Common myeloid progenitor, CD34-positive (primary cell): Measurements from ENCODE around the gene PACRG.

Experiments used
- CTCF ChIA-PET: fragments of 350-600 bp; sonication (Branson Sonifier 250); formaldehyde crosslinking; loops from one replicate; lab custom pipeline; 2021; ENCODE audit warnings: antibody characterized with exemption; lab: Charles Lee
- POLR2A ChIA-PET: fragments of 350-600 bp; sonication (Branson Sonifier 250); formaldehyde crosslinking; loops from one replicate; lab custom pipeline; 2021; ENCODE audit warnings: antibody characterized with exemption; lab: Charles Lee
- DNase-seq, 3 donors: peaks; one replicate each; pipeline versions ENCODE4 v3.0.0 to v3.0.0-alpha.2; 2013
- H3K27ac ChIP-seq, 2 experiments: 1 replicate in 1 of 2; 2 replicates in 1 of 2; pipeline ENCODE4 v1.7.0; 2013; ENCODE audit warnings: inconsistent platforms in 2 of 2, low read length in 2 of 2, mild to moderate bottlenecking in 2 of 2, low read depth in 1 of 2, moderate library complexity in 1 of 2; ENCODE audit not compliant: severe bottlenecking in 2 of 2, insufficient read depth in 1 of 2, poor library complexity in 1 of 2
- H3K27me3 ChIP-seq, 5 experiments: replicated peaks in 2 of 5; 1 replicate in 3 of 5; 2 replicates in 2 of 5; pipeline versions ENCODE4 v1.6.1 to v1.7.0; 2013; ENCODE audit warnings: low read length in 4 of 5, mild to moderate bottlenecking in 2 of 5, moderate library complexity in 2 of 5, inconsistent platforms in 1 of 5; ENCODE audit not compliant: insufficient read depth in 5 of 5, control insufficient read depth in 4 of 5
- H3K36me3 ChIP-seq, 4 experiments: 1 replicate in 2 of 4; 2 replicates in 2 of 4; pipeline versions ENCODE4 v1.6.1 to v1.7.0; 2013; ENCODE audit warnings: low read length in 3 of 4, control low read depth in 1 of 4, mild to moderate bottlenecking in 1 of 4; ENCODE audit not compliant: control insufficient read depth in 4 of 4, insufficient read depth in 4 of 4
- H3K4me1 ChIP-seq, 4 experiments: 1 replicate in 3 of 4; 2 replicates in 1 of 4; pipeline versions ENCODE4 v1.6.1 to v1.7.1; 2013; ENCODE audit warnings: low read length in 3 of 4, mild to moderate bottlenecking in 3 of 4, control low read depth in 1 of 4, inconsistent platforms in 1 of 4, moderate library complexity in 1 of 4; ENCODE audit not compliant: control insufficient read depth in 4 of 4, insufficient read depth in 4 of 4; ENCODE audit errors: control extremely low read depth in 1 of 4
- H3K4me3 ChIP-seq, 7 experiments: 1 replicate in 4 of 7; 2 replicates in 3 of 7; pipeline versions ENCODE4 v1.5.1 to v1.7.0; 2013; ENCODE audit warnings: mild to moderate bottlenecking in 7 of 7, low read length in 6 of 7, moderate library complexity in 6 of 7, inconsistent platforms in 2 of 7, low read depth in 2 of 7, control low read depth in 1 of 7; ENCODE audit not compliant: insufficient read depth in 4 of 7, control insufficient read depth in 1 of 7; ENCODE audit errors: extremely low read depth in 1 of 7
- H3K9me3 ChIP-seq, 5 experiments: 1 replicate in 4 of 5; 2 replicates in 1 of 5; pipeline versions ENCODE4 v1.6.1 to v1.7.1; 2013; ENCODE audit warnings: low read length in 4 of 5, mild to moderate bottlenecking in 2 of 5, inconsistent platforms in 1 of 5, low read depth in 1 of 5, moderate library complexity in 1 of 5; ENCODE audit not compliant: control insufficient read depth in 4 of 5, insufficient read depth in 2 of 5; ENCODE audit errors: control extremely low read depth in 1 of 5
- WGBS: methylation state at CpG from one replicate; pipeline ENCODE4 v1.1.5; 2013; ENCODE audit not compliant: insufficient coverage; 5-methylcytosine and 5-hydroxymethylcytosine counted together

PACRG gene

GRCh38 chr6:163177892-163178420 lies 450.2 kb downstream of the PACRG start:
- POLR2A ChIA-PET = no interaction called here
- CTCF ChIA-PET = interaction anchor here (1.6 kb wide), 1 partner anchor 10 kb away, joined by 5 read pairs; no protein-coding TSS in a partner anchor
- Histone ChIP-seq H3K36me3 (no peaks in the 10 kb centered on the region), H3K9me3 (no peaks in the 10 kb centered on the region), H3K27me3 (peaks cover 0 to 2% (median under 1%) of the 10 kb centered on the region in 5 experiments), H3K4me3 (no peak overlapping the region), H3K4me1 (no peaks in the 10 kb centered on the region), H3K27ac (no peak overlapping the region)
- DNase-seq = no peak
- WGBS = 96% methylated on average over 9 of the region's 11 CpGs

- CTCF ChIA-PET = interaction anchor here (0.9 to 1.9 kb wide), 3 partner anchors 8 to 11 kb away, joined by 3 to 5 read pairs (median 5); no protein-coding TSS in a partner anchor
- POLR2A ChIA-PET = no interaction called here
Observed at GRCh38 chr6:163179061-163179460, 451.3 kb downstream of the PACRG start.

GRCh38 chr6:163179721-163180120 lies 451.9 kb downstream of the PACRG start:
- WGBS = 82% methylated on average over 7 of the region's 7 CpGs
- no peak overlapping the region for H3K4me3 ChIP-seq
- POLR2A ChIA-PET = no interaction called here

More at GRCh38 chr6:163179061-163179460, 451.3 kb downstream of the PACRG start:
- WGBS = 94% methylated on average over 7 of the region's 9 CpGs
- Histone ChIP-seq H3K9me3 (no peaks in the 10 kb centered on the region), H3K4me3 (no peak overlapping the region), H3K36me3 (no peaks in the 10 kb centered on the region), H3K4me1 (no peaks in the 10 kb centered on the region), H3K27me3 (peaks cover 0 to 4% (median 2%) of the 10 kb centered on the region in 5 experiments), H3K27ac (no peak overlapping the region)
- no peak for DNase-seq

GRCh38 chr6:163180874-163181541 lies 453.2 kb downstream of the PACRG start:
- H3K9me3 ChIP-seq = no peaks in the 10 kb centered on the region
- ChIA-PET POLR2A (no interaction called here), CTCF (interaction anchor here (0.8 to 1.5 kb wide), 3 partner anchors 10 to 773 kb away, joined by 3 to 6 read pairs (median 4); no protein-coding TSS in a partner anchor)
- H3K4me1 ChIP-seq = no peaks in the 10 kb centered on the region
- H3K4me3 ChIP-seq = no peak overlapping the region
- DNase-seq = peak; percentile 42 to 65 (median 64)
- no peaks in the 10 kb centered on the region for H3K36me3 ChIP-seq
- 50% methylated on average over 12 of the region's 17 CpGs for WGBS
- H3K27me3 ChIP-seq = peaks cover 0 to 4% (median 2%) of the 10 kb centered on the region in 5 experiments
- H3K27ac ChIP-seq = no peak overlapping the region

More at GRCh38 chr6:163179721-163180120, 451.9 kb downstream of the PACRG start:
- Histone ChIP-seq H3K36me3 (no peaks in the 10 kb centered on the region), H3K9me3 (no peaks in the 10 kb centered on the region), H3K27ac (no peak overlapping the region), H3K4me1 (no peaks in the 10 kb centered on the region), H3K27me3 (peaks cover 0 to 4% (median 2%) of the 10 kb centered on the region in 5 experiments)
- no peak for DNase-seq
- CTCF ChIA-PET = interaction anchor here (0.6 to 1.9 kb wide), 5 partner anchors 9 to 780 kb away, joined by 3 to 6 read pairs (median 3); no protein-coding TSS in a partner anchor

GRCh38 chr6:163181666-163182180 lies 453.9 kb downstream of the PACRG start:
- POLR2A ChIA-PET = no interaction called here
- no peak for DNase-seq
- Histone ChIP-seq H3K4me1 (no peaks in the 10 kb centered on the region), H3K4me3 (no peak overlapping the region), H3K36me3 (no peaks in the 10 kb centered on the region), H3K27me3 (peaks cover 0 to 4% (median 2%) of the 10 kb centered on the region in 5 experiments), H3K27ac (no peak overlapping the region), H3K9me3 (no peaks in the 10 kb centered on the region)
- 94% methylated on average over 13 of the region's 16 CpGs for WGBS
- CTCF ChIA-PET = interaction anchor here (1.0 kb wide), 1 partner anchor 10 kb away, joined by 4 read pairs; no protein-coding TSS in a partner anchor

GRCh38 chr6:163182696-163183095 lies 454.9 kb downstream of the PACRG start:
- WGBS = 96% methylated on average over 7 of the region's 7 CpGs

More at GRCh38 chr6:163182696-163183095, 454.9 kb downstream of the PACRG start:
- no peak overlapping the region for H3K27ac ChIP-seq
- H3K9me3 ChIP-seq = no peaks in the 10 kb centered on the region
- H3K4me1 ChIP-seq = no peaks in the 10 kb centered on the region
- H3K4me3 ChIP-seq = no peak overlapping the region
- peaks cover 0 to 4% (median 2%) of the 10 kb centered on the region in 5 experiments for H3K27me3 ChIP-seq
- POLR2A ChIA-PET = no interaction called here
- no peaks in the 10 kb centered on the region for H3K36me3 ChIP-seq
- CTCF ChIA-PET = no interaction called here
- no peak for DNase-seq
